Esophagus squamous epithelium (tissue), 4 donors: ENCODE results near the gene FERMT3.
A peak's percentile ranks its signal among the peaks of the same experiment; 100 is the strongest.

Experiments
- CTCF ChIP-seq, 6 experiments: fragments of 450-650 bp in 4 of 6; fragments of 200-600 bp in 2 of 6; sonication (generic) in 2 of 6; IDR thresholded peaks; one replicate each; pipeline ENCODE4 v1.5.1; 2016 to 2019; ENCODE audit warnings: antibody characterized with exemption in 6 of 6, mild to moderate bottlenecking in 4 of 6, moderate library complexity in 4 of 6
- POLR2A ChIP-seq, 4 donors: fragments of 450-650 bp; IDR thresholded peaks; one replicate each; pipeline ENCODE4 v1.6.1; 2017; ENCODE audit warnings: antibody characterized with exemption in 4 of 4, mild to moderate bottlenecking in 4 of 4, moderate library complexity in 3 of 4

- TF ChIP-seq POLR2A (IDR thresholded peaks at IDR 0.05) (peak in 3 of 4 donors; percentile 17 to 55 (median 29)), CTCF (IDR thresholded peaks at IDR 0.05) (peak in 3 of 6 experiments; percentile 7 to 27 (median 10))
Observed at GRCh38 chr11:64269540-64270220, 63.2 kb downstream of the FERMT3 start.
